ENCODE results near the gene PTPRN2. TPM values are rescaled to one million over a fixed set of nuclear protein-coding genes. Genes with fewer than 3 reads are reported as not detected.

Gene PTPRN2
- total RNA-seq, 1 donor from 2014 or later: 11.4 TPM

GRCh38 chr7:158126661-158127060, 461.0 kb downstream of the PTPRN2 start:
- Mint-ChIP-seq H3K27ac (no peak overlapping the region), H3K4me3 (ENCODE audit: low read depth) (no peak overlapping the region)

GRCh38 chr7:158125721-158126120, 461.9 kb downstream of the PTPRN2 start:
- no peaks in the 10 kb centered on the region for H3K27me3 Mint-ChIP-seq
- peaks cover 7% of the 10 kb centered on the region for H3K9me3 Mint-ChIP-seq (ENCODE audit: low read depth)
- H3K4me3 Mint-ChIP-seq (ENCODE audit: low read depth): no peak overlapping the region
- peaks cover 2% of the 10 kb centered on the region for H3K36me3 Mint-ChIP-seq (ENCODE audit: insufficient read depth)
- no peaks in the 10 kb centered on the region for H3K4me1 Mint-ChIP-seq (ENCODE audit: low read depth)
- no peak for DNase-seq (ENCODE audit: low spot score, unreplicated experiment)
- H3K27ac Mint-ChIP-seq: no peak overlapping the region
- TF ChIP-seq CTCF (IDR thresholded peaks at IDR 0.05; ENCODE audit: unreplicated experiment): no peak

More at GRCh38 chr7:158126661-158127060, 461.0 kb downstream of the PTPRN2 start:
- TF ChIP-seq CTCF (IDR thresholded peaks at IDR 0.05; ENCODE audit: unreplicated experiment): no peak
- Mint-ChIP-seq H3K36me3 (ENCODE audit: insufficient read depth) (peaks cover 2% of the 10 kb centered on the region), H3K9me3 (ENCODE audit: low read depth) (peaks cover 4% of the 10 kb centered on the region), H3K27me3 (no peaks in the 10 kb centered on the region), H3K4me1 (ENCODE audit: low read depth) (no peaks in the 10 kb centered on the region)
- DNase-seq (ENCODE audit: low spot score, unreplicated experiment): no peak

GRCh38 chr7:158125091-158125490, 462.5 kb downstream of the PTPRN2 start:
- no peak overlapping the region for H3K4me3 Mint-ChIP-seq (ENCODE audit: low read depth)
- peaks cover 2% of the 10 kb centered on the region for H3K36me3 Mint-ChIP-seq (ENCODE audit: insufficient read depth)
- H3K27me3 Mint-ChIP-seq: no peaks in the 10 kb centered on the region
- no peak for DNase-seq (ENCODE audit: low spot score, unreplicated experiment)
- peaks cover 7% of the 10 kb centered on the region for H3K9me3 Mint-ChIP-seq (ENCODE audit: low read depth)
- no peak for TF ChIP-seq CTCF (IDR thresholded peaks at IDR 0.05; ENCODE audit: unreplicated experiment)
- no peak overlapping the region for H3K27ac Mint-ChIP-seq
- no peaks in the 10 kb centered on the region for H3K4me1 Mint-ChIP-seq (ENCODE audit: low read depth)

GRCh38 chr7:158124671-158125079, 462.9 kb downstream of the PTPRN2 start:
- Mint-ChIP-seq H3K36me3 (ENCODE audit: insufficient read depth) (peaks cover 2% of the 10 kb centered on the region), H3K27ac (no peak overlapping the region), H3K9me3 (ENCODE audit: low read depth) (peaks cover 7% of the 10 kb centered on the region), H3K4me3 (ENCODE audit: low read depth) (no peak overlapping the region), H3K27me3 (no peaks in the 10 kb centered on the region), H3K4me1 (ENCODE audit: low read depth) (no peaks in the 10 kb centered on the region)
- no peak for TF ChIP-seq CTCF (IDR thresholded peaks at IDR 0.05; ENCODE audit: unreplicated experiment)
- no peak for DNase-seq (ENCODE audit: low spot score, unreplicated experiment)

GRCh38 chr7:158123753-158124152, 463.9 kb downstream of the PTPRN2 start:
- no peak for DNase-seq (ENCODE audit: low spot score, unreplicated experiment)
- no peak overlapping the region for H3K27ac Mint-ChIP-seq
- H3K27me3 Mint-ChIP-seq: no peaks in the 10 kb centered on the region
- no peaks in the 10 kb centered on the region for H3K4me1 Mint-ChIP-seq (ENCODE audit: low read depth)
- no peak overlapping the region for H3K4me3 Mint-ChIP-seq (ENCODE audit: low read depth)
- no peak for TF ChIP-seq CTCF (IDR thresholded peaks at IDR 0.05; ENCODE audit: unreplicated experiment)
- H3K9me3 Mint-ChIP-seq (ENCODE audit: low read depth): peaks cover 12% of the 10 kb centered on the region
- H3K36me3 Mint-ChIP-seq (ENCODE audit: insufficient read depth): peaks cover 2% of the 10 kb centered on the region
